Thoracic aorta (tissue), 2 donors: ENCODE results near the gene DALRD3. TPM values are rescaled to one million over a fixed set of nuclear protein-coding genes. Genes with fewer than 3 reads are reported as not detected.

Experiments
- ATAC-seq: fragments of 150-250 bp; one replicate; pipeline ENCODE4 v1.8.0; 2017; ENCODE audit warnings: low read depth; ENCODE audit not compliant: insufficient number of reproducible peaks, low FRiP score
- DNase-seq: peaks from one replicate; pipeline ENCODE4 v3.0.0-alpha.2; 2020; ENCODE audit warnings: low spot score
- H3K27ac ChIP-seq, 2 donors: fragments of 200-600 bp; sonication (generic); 1 replicate in 1 of 2; 2 replicates in 1 of 2; pipeline ENCODE4 v1.5.1; 2016; ENCODE audit warnings: mild to moderate bottlenecking in 2 of 2, moderate library complexity in 2 of 2
- H3K27me3 ChIP-seq: fragments of 200-600 bp; sonication (generic); replicated peaks from 2 replicates; pipeline ENCODE4 v1.6.0; 2016; ENCODE audit warnings: mild to moderate bottlenecking; ENCODE audit not compliant: insufficient read depth
- H3K36me3 ChIP-seq: fragments of 200-600 bp; sonication (generic); one replicate; pipeline ENCODE4 v1.5.1; 2016
- H3K4me1 ChIP-seq, 2 donors: fragments of 200-600 bp; sonication (generic); 1 replicate in 1 of 2; 2 replicates in 1 of 2; pipeline versions ENCODE4 v1.5.1 to v1.6.0; 2016; ENCODE audit warnings: low read depth in 2 of 2, mild to moderate bottlenecking in 1 of 2; ENCODE audit not compliant: control insufficient read depth in 1 of 2
- H3K4me3 ChIP-seq: fragments of 200-600 bp; sonication (generic); 2 replicates; pipeline ENCODE4 v1.5.1; 2016; ENCODE audit warnings: mild to moderate bottlenecking
- H3K9me3 ChIP-seq: fragments of 200-600 bp; sonication (generic); 2 replicates; pipeline ENCODE4 v1.5.1; 2016
- CTCF ChIP-seq: fragments of 200-600 bp; sonication (generic); IDR thresholded peaks from one replicate; pipeline ENCODE4 v1.5.1; 2019; ENCODE audit warnings: antibody characterized with exemption
- total RNA-seq, 2 donors: library from RNA; depleted of rRNA; stranded (reverse); fragments of >200 nt; gene quantifications; one replicate each; pipeline versions ENCODE4 v1.1.0 to v1.2.3, GENCODE V29; 2016

The DALRD3 gene
- total RNA-seq, 2 donors from 2014 or later: 16.8 to 36.8 TPM

DNA sequence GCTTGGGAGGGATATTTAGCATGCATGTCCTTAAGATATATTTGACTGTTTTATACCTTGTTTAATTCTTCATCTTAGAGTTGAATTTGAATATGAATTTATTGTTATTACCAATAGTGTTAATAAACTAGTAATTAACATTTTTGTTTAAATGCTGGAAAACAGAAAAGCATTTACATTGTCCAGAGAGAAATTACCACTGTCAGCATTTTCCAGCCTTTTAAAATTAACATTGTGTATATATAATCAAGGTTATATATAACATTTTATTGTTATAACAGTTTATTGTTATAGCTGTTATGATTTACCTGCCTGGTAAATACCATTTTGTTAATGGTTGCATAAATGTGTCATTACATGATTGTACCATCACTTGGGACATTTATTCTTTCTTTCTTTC, 36.4 kb downstream of the DALRD3 start:
- Histone ChIP-seq H3K36me3 (peaks cover 68% of the 10 kb centered on the region), H3K27me3 (no peaks in the 10 kb centered on the region), H3K9me3 (no peaks in the 10 kb centered on the region), H3K27ac (no peak overlapping the region), H3K4me1 (no peaks in the 10 kb centered on the region), H3K4me3 (no peak overlapping the region)
- TF ChIP-seq CTCF: no peak
- no peak for ATAC-seq
- no peak for DNase-seq

DNA sequence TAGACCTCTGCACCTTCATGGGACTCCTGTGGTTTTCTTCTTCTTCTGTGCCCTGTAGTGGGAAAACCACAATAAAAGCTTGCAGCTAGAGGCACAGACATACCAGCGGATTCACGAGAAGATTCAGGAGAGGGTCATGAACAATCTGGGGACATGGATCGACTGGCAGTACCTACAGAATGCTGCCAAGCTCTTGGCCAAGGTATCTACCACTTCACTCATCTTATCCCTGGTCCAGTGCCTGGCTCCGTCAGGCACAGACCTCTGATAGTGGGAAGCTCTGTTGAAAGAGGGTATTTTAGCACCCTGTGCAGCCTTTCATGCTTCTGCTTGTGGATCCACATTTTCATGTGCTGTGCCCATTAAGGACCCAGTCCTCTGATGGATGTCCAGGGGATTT, 38.1 kb downstream of the DALRD3 start:
- Histone ChIP-seq H3K4me3 (no peak overlapping the region), H3K9me3 (no peaks in the 10 kb centered on the region), H3K36me3 (peaks cover 80% of the 10 kb centered on the region), H3K27ac (no peak overlapping the region), H3K27me3 (no peaks in the 10 kb centered on the region), H3K4me1 (no peaks in the 10 kb centered on the region)
- ATAC-seq (no peak), DNase-seq (no peak)
- TF ChIP-seq CTCF: no peak

DNA sequence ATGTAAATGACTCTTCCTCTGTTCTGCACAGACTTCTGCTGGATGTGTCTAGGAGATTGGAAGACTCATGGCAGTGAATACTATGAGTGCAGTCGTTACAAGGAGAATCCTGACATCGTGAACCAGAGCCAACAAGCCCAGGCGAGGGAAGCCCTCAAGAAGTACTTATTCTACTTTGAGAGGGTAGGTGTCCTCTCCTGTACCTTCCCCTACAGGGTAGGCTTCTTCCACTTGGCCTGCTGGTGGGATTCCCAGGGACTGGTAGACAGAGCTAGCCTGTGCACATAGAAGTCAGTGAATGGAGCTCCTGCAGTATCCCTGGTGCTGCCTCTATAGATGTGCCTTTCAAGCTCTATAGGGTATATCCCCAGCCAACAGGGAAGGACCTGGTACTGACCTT, 38.9 kb downstream of the DALRD3 start:
- H3K9me3 ChIP-seq: no peaks in the 10 kb centered on the region
- ATAC-seq (no peak), DNase-seq (no peak)
- peaks cover 84% of the 10 kb centered on the region for H3K36me3 ChIP-seq
- no peak overlapping the region for H3K27ac ChIP-seq
- TF ChIP-seq CTCF: no peak
- H3K4me3 ChIP-seq: no peak overlapping the region
- no peaks in the 10 kb centered on the region for H3K4me1 ChIP-seq
- H3K27me3 ChIP-seq: no peaks in the 10 kb centered on the region

DNA sequence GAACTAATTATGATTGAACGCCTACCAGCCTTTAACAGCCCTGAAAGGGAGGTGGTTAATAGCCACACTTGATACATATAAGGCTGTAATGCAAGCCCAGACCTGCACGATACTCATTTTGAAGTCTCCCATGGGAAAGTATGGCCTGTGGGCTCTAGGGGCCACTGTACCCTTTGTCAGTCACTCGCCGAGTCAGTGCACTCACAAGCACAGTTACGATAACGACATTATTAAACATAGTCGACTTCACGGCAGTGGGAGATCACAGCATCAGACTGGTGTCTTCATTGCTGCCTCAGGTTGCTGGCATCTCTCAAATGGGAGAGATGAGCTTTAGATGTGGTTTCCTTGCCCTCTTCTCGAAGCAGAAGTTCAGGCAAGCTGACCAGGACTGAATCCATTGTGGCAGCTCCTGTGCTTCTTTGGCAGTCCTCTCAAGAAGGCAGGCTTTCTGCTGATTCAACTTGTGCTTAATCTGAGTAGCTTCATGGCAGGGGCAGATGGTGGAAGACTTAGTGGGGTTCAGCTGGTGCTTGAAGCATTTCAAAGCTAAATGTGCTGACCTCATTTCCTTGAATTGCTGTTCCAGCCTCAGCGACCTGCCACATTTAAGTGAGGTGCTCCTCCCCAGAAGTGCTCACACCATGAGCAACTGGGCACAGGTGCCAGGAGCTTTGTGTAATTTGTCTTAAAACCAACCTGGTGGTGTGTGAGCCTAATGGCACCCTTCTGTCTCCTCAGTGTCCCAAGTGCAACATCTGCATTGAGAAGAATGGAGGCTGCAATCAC, 44.1 kb downstream of the DALRD3 start:
- Histone ChIP-seq H3K27ac (no peak overlapping the region), H3K27me3 (no peaks in the 10 kb centered on the region), H3K4me1 (no peaks in the 10 kb centered on the region), H3K4me3 (no peak overlapping the region), H3K36me3 (peaks cover 86% of the 10 kb centered on the region), H3K9me3 (no peaks in the 10 kb centered on the region)
- DNase-seq: no peak
- no peak for TF ChIP-seq CTCF
- no peak for ATAC-seq

DNA sequence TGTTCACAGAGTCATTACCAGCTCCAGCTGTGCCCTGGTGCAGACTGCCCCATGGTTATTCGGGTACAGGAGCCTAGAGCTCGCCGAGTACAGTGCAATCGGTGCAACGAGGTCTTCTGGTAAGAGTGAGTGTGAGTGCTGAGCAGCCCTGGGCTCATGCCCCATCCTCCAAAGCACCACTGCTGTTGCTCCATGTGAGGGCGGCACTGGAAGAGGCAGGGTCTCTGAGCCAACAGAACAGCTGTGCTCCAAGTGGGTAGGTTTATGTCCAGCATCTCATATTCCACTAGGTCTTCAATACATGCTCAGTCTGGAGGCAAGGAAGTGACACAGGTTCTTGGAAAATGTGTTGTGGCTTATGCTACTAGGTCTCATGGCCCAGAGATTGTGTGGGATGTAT, 47.8 kb downstream of the DALRD3 start:
- no peaks in the 10 kb centered on the region for H3K9me3 ChIP-seq
- no peak for ATAC-seq
- no peak for DNase-seq
- no peak for TF ChIP-seq CTCF
- no peak overlapping the region for H3K27ac ChIP-seq
- no peak overlapping the region for H3K4me3 ChIP-seq
- peaks cover 69% of the 10 kb centered on the region for H3K36me3 ChIP-seq
- H3K4me1 ChIP-seq: no peaks in the 10 kb centered on the region
- no peaks in the 10 kb centered on the region for H3K27me3 ChIP-seq
